Fibroblast of villous mesenchyme (primary cell): ENCODE results near the gene ADARB2. TPM values are rescaled to one million over a fixed set of nuclear protein-coding genes. Genes with fewer than 3 reads are reported as not detected.

Experiments
- DNase-seq: peaks from one replicate; pipeline ENCODE4 v3.0.0-alpha.2; 2010; ENCODE audit warnings: low read depth
- H3K4me3 ChIP-seq: 2 replicates; pipeline ENCODE4 v1.5.1; 2011; ENCODE audit warnings: low read depth, mild to moderate bottlenecking, low read length
- total RNA-seq: library from RNA; depleted of rRNA; stranded (reverse); fragments of >200 nt; gene quantifications from 2 replicates; pipeline ENCODE4 v1.2.3, GENCODE V29; 2012
- TF ChIP-seq, protein P1 (sequence below): IDR thresholded peaks from 2 replicates; pipeline ENCODE4 v1.5.1; 2012; ENCODE audit warnings: low read depth, mild to moderate bottlenecking, low read length; ENCODE audit not compliant: insufficient read depth

ADARB2 gene
- total RNA-seq, 1 donor, result not detected

DNA sequence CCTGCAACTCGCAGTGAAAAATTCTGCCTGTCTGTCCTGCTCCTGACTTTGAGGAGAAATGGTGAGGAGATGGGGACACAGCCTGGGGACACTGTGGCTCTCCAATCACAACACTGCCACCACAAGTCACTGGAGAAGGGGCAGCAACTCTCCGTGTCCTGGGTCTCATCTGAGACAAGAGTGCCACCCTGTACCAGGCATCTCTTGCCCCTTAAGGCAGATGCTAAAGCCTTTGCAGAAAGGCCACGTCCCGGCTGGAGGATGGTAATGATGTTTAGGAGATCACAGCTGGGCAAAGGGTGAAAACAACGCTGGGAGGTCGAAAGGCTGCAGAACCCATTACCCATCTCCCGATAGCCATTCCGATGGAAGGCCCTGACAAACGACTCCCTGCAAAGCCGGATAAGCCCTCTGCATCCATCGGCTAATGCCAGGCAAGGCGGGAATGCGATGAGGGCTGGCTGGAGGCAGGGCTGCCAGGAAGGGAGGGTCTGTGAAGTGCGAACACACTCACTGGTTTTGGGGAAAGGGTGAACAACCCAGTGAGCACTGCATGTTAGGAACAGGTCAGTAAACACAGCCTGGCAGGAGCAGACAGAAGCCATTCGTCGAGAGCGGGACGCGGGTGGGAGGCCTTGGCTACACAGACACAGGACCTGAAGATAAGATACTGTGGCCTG, 190.8 kb downstream of the ADARB2 start:
- TF ChIP-seq, protein P1, sequence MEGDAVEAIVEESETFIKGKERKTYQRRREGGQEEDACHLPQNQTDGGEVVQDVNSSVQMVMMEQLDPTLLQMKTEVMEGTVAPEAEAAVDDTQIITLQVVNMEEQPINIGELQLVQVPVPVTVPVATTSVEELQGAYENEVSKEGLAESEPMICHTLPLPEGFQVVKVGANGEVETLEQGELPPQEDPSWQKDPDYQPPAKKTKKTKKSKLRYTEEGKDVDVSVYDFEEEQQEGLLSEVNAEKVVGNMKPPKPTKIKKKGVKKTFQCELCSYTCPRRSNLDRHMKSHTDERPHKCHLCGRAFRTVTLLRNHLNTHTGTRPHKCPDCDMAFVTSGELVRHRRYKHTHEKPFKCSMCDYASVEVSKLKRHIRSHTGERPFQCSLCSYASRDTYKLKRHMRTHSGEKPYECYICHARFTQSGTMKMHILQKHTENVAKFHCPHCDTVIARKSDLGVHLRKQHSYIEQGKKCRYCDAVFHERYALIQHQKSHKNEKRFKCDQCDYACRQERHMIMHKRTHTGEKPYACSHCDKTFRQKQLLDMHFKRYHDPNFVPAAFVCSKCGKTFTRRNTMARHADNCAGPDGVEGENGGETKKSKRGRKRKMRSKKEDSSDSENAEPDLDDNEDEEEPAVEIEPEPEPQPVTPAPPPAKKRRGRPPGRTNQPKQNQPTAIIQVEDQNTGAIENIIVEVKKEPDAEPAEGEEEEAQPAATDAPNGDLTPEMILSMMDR, result no peak
- no peak for DNase-seq
- no peak overlapping the region for H3K4me3 ChIP-seq

DNA sequence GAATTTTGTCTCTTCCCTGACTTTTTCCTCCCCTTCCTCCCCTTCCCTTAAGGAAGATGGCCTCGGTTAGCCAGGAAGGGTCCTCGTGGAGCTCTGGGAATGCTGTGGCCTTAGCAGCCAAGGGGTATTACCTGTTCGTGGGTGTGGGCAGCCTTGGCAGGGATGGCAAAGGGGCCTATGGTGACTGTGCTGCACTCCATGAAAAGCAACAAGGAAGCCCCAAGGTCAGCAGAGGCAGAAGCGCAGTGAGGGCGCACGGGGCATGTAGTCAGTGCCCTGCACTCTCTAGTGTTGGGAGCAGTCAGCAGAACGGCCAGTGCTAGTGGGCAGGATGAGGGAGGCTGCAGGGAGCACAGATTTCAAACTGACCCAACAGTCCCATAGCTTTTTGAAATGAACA, 191.8 kb downstream of the ADARB2 start:
- H3K4me3 ChIP-seq, result no peak overlapping the region
- no peak for DNase-seq
- TF ChIP-seq, protein P1, result no peak

GRCh38 chr10:1544929-1545328, 192.4 kb downstream of the ADARB2 start:
- H3K4me3 ChIP-seq, result no peak overlapping the region
- DNase-seq, result no peak
- TF ChIP-seq, protein P1, result no peak

GRCh38 chr10:1544209-1544673, 193.1 kb downstream of the ADARB2 start:
- TF ChIP-seq, protein P1, result no peak
- no peak for DNase-seq
- H3K4me3 ChIP-seq, result no peak overlapping the region

DNA sequence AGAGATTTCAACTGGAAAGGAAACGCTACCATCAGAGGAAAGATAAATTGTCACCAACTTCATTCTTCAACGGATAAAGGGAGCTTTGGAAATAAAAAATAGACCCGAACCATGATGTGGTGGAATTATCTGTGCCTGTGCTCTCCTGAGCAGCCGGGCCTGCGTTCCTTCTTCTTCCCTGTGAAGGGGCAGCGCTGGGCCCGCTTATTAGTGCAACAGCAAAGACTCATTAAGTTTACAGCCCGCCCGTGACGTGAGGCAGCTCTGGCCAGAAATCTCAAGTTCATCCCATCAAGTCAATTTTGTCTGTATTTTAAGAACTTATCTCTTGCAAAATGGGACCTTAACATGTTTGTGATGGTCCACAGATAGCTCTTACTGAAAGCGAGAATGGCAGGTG, 193.7 kb downstream of the ADARB2 start:
- H3K4me3 ChIP-seq, result no peak overlapping the region
- TF ChIP-seq, protein P1, result no peak
- DNase-seq, result no peak

DNA sequence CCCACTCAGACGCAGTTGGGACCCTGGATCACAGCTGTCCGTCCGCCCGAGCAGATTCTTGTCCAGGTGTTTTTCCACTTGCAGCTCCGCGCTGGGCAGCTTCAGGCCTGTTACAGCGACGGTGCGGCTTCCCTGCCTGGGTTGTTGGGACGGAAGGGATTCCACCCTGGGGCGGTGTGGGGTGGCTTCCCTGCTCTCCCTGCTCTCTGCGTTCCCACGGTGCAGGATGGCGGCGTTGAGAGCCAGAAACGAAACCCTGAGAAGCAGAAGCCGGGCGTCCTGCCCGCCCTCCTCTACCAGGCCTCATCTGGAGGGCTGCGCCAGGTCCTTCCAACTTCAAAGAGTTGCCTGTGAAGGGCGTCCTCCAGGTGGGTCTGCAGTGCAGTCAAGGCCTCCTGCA, 194.4 kb downstream of the ADARB2 start:
- TF ChIP-seq, protein P1, result no peak
- no peak for DNase-seq
- H3K4me3 ChIP-seq, result no peak overlapping the region

- no peak for DNase-seq
- TF ChIP-seq, protein P1, result no peak
Measured at GRCh38 chr10:1540144-1540543, 197.2 kb downstream of the ADARB2 start.

More at GRCh38 chr10:1540144-1540543, 197.2 kb downstream of the ADARB2 start:
- no peak overlapping the region for H3K4me3 ChIP-seq
